Spleen (tissue), 11 donors: ENCODE results near the gene RTL10. TPM values are rescaled to one million over a fixed set of nuclear protein-coding genes. Genes with fewer than 3 reads are reported as not detected.

Source experiments
- DNase-seq: peaks from one replicate; pipeline ENCODE4 v3.0.0-alpha.2; 2020
- H3K27ac ChIP-seq, 8 donors: fragments of 200-600 bp; sonication (generic) in 7 of 8; 1 replicate in 4 of 8; 2 replicates in 4 of 8; pipeline versions ENCODE4 v1.5.0 to v1.8.0; 2016 to 2021; ENCODE audit warnings: inconsistent platforms in 4 of 8, mild to moderate bottlenecking in 4 of 8, moderate library complexity in 1 of 8
- H3K27me3 ChIP-seq, 7 donors: fragments of 200-600 bp; sonication (generic) in 6 of 7; replicated peaks in 1 of 7; 1 replicate in 4 of 7; 2 replicates in 3 of 7; pipeline versions ENCODE4 v1.5.0 to v1.8.0; 2016 to 2021; ENCODE audit warnings: inconsistent platforms in 3 of 7, mild to moderate bottlenecking in 1 of 7
- H3K36me3 ChIP-seq, 6 donors: fragments of 200-600 bp; sonication (generic) in 5 of 6; 1 replicate in 4 of 6; 2 replicates in 2 of 6; pipeline versions ENCODE4 v1.5.0 to v1.8.0; 2016 to 2021; ENCODE audit warnings: inconsistent platforms in 2 of 6
- H3K4me1 ChIP-seq, 6 donors: fragments of 200-600 bp; sonication (generic) in 5 of 6; 1 replicate in 3 of 6; 2 replicates in 3 of 6; pipeline versions ENCODE4 v1.5.0 to v1.8.0; 2016 to 2021; ENCODE audit warnings: inconsistent platforms in 3 of 6
- H3K4me3 ChIP-seq, 8 donors: fragments of 200-600 bp; sonication (generic) in 7 of 8; 1 replicate in 4 of 8; 2 replicates in 4 of 8; pipeline versions ENCODE4 v1.5.0 to v1.8.0; 2016 to 2021; ENCODE audit warnings: inconsistent platforms in 4 of 8, mild to moderate bottlenecking in 4 of 8, moderate library complexity in 2 of 8
- H3K9me3 ChIP-seq, 8 donors: fragments of 200-600 bp; sonication (generic) in 7 of 8; 1 replicate in 4 of 8; 2 replicates in 4 of 8; pipeline versions ENCODE4 v1.5.0 to v1.8.0; 2016 to 2021; ENCODE audit warnings: inconsistent platforms in 4 of 8
- CTCF ChIP-seq, 11 experiments: fragments of 200-600 bp in 7 of 11; fragments of 450-650 bp in 4 of 11; sonication (generic) in 4 of 11; IDR thresholded peaks in 8 of 11; conservative IDR thresholded peaks in 3 of 11; 1 replicate in 7 of 11; 2 replicates in 4 of 11; pipeline versions ENCODE4 v1.4.0 to v1.8.0; 2016 to 2021; ENCODE audit warnings: antibody characterized with exemption in 11 of 11, inconsistent platforms in 4 of 11, mild to moderate bottlenecking in 1 of 11
- POLR2A ChIP-seq, 3 donors: fragments of 450-650 bp; IDR thresholded peaks; one replicate each; pipeline ENCODE4 v1.5.1; 2017; ENCODE audit warnings: antibody characterized with exemption in 3 of 3, mild to moderate bottlenecking in 1 of 3
- POLR2AphosphoS5 ChIP-seq, 3 donors: sonication (generic); formaldehyde crosslinking; IDR thresholded peaks; one replicate each; pipeline ENCODE4 v1.5.1; 2017; ENCODE audit warnings: antibody characterized with exemption in 3 of 3
- WGBS, 5 donors: extraction: QIAGEN DNeasy Blood & Tissue Kit in 3 of 5; methylation state at CpG; one replicate each; pipeline versions ENCODE4 v1.1.5 to v1.1.7; 2013 to 2018; 5-methylcytosine and 5-hydroxymethylcytosine counted together
- intact Hi-C: fragments of 100-400 bp; cut with DNase I; formaldehyde crosslinking; loops from one replicate; pipeline ENCODE4 v1.15.0; 2023; ENCODE audit warnings: low total_unique reads
- polyA plus RNA-seq, 3 donors: library from polyadenylated mRNA; stranded (reverse); fragments of 200-250 nt; gene quantifications; one replicate each; pipeline ENCODE4 v1.2.1, GENCODE V29; 2013
- total RNA-seq, 7 donors: library from RNA; depleted of rRNA in 3 of 7; stranded (reverse); fragments of >200 nt in 3 of 7; fragmentation: NEBNext Ultra II Directional in 4 of 7; extraction: Animal tissue kit (Norgen Biotek cat#: 25700) in 4 of 7; gene quantifications; one replicate each; pipeline versions ENCODE4 v1.1.0 to v1.2.1, GENCODE V29; 2016 to 2021
- donor health status: healthy with polysubstance abuse.
- donor health status: DM: no; HTN: no; CAD: no; lungs with moderate emphysema.
- donor health status: DM: no; HTN: no; CAD: no.
- donor health status: Bipolar disorder and iron deficiency.
- donor health status: healthy.
- donor health status: DM: no; HTN: no; CAD: no.
- donor health status: DM: yes; HTN: yes; CAD: no.

Gene RTL10
- total and polyA plus RNA-seq, 10 donors, result 8.3 to 22.9 (median 17.8) TPM

GRCh38 chr22:19862619-19863246 lies 8.1 kb upstream of the RTL10 start:
- no peak for DNase-seq
- H3K27me3 ChIP-seq, result no peaks in the 10 kb centered on the region
- intact Hi-C loops, result no loop called here
- no peaks in the 10 kb centered on the region for H3K4me1 ChIP-seq
- H3K27ac ChIP-seq, result no peak overlapping the region
- TF ChIP-seq POLR2AphosphoS5 (IDR thresholded peaks at IDR 0.05), result no peak
- TF ChIP-seq CTCF (IDR thresholded peaks at IDR 0.05 in 8 of 11, conservative IDR thresholded peaks at IDR 0.05 in 3 of 11), result no peak
- no peak for TF ChIP-seq POLR2A (IDR thresholded peaks at IDR 0.05)
- WGBS, 5 donors, result 93 to 98% (median 95%) methylated on average over 13 of the region's 13 CpGs
- H3K9me3 ChIP-seq, result no peaks in the 10 kb centered on the region
- H3K4me3 ChIP-seq, result no peak overlapping the region
- H3K36me3 ChIP-seq, result no peaks in the 10 kb centered on the region

GRCh38 chr22:19859861-19860510 lies 5.3 kb upstream of the RTL10 start:
- WGBS, 5 donors, result 89 to 96% (median 90%) methylated on average over 8 of the region's 8 CpGs
- TF ChIP-seq CTCF (IDR thresholded peaks at IDR 0.05 in 8 of 11, conservative IDR thresholded peaks at IDR 0.05 in 3 of 11), result no peak
- TF ChIP-seq POLR2AphosphoS5 (IDR thresholded peaks at IDR 0.05), result no peak
- TF ChIP-seq POLR2A (IDR thresholded peaks at IDR 0.05), result no peak

GRCh38 chr22:19857382-19857781 lies 2.7 kb upstream of the RTL10 start:
- H3K9me3 ChIP-seq, result no peaks in the 10 kb centered on the region
- peaks cover 0 to 5% (median 2%) of the 10 kb centered on the region in 6 donors for H3K36me3 ChIP-seq
- no peaks in the 10 kb centered on the region for H3K27me3 ChIP-seq
- H3K4me3 ChIP-seq, result no peak overlapping the region
- H3K27ac ChIP-seq, result peak overlapping the region in 5 of 8 donors; percentile 22 to 98 (median 97)
- WGBS, 5 donors, result 94 to 97% (median 96%) methylated on average over 3 of the region's 3 CpGs
- peaks cover 18 to 44% (median 36%) of the 10 kb centered on the region in 6 donors for H3K4me1 ChIP-seq
- intact Hi-C loops, result no loop called here
- DNase-seq, result no peak
- TF ChIP-seq POLR2AphosphoS5 (IDR thresholded peaks at IDR 0.05), result no peak
- TF ChIP-seq CTCF (IDR thresholded peaks at IDR 0.05 in 8 of 11, conservative IDR thresholded peaks at IDR 0.05 in 3 of 11), result no peak
- TF ChIP-seq POLR2A (IDR thresholded peaks at IDR 0.05), result no peak

More at GRCh38 chr22:19859861-19860510, 5.3 kb upstream of the RTL10 start:
- Histone ChIP-seq H3K27ac (no peak overlapping the region), H3K9me3 (no peaks in the 10 kb centered on the region), H3K36me3 (no peaks in the 10 kb centered on the region), H3K4me3 (no peak overlapping the region), H3K4me1 (peaks cover 3 to 23% (median 16%) of the 10 kb centered on the region in 6 donors), H3K27me3 (no peaks in the 10 kb centered on the region)
- intact Hi-C loops, result no loop called here
- no peak for DNase-seq
